HG02642 (cell line): ENCODE measurements around the gene MARK3.

ENCODE experiments used
- ATAC-seq: cut with Tn5 transposase; IDR thresholded peaks from one replicate; pipeline ENCODE4 v1.9.1; 2021; ENCODE audit warnings: mild to moderate bottlenecking; ENCODE audit not compliant: unreplicated experiment, poor library complexity

MARK3 gene

DNA sequence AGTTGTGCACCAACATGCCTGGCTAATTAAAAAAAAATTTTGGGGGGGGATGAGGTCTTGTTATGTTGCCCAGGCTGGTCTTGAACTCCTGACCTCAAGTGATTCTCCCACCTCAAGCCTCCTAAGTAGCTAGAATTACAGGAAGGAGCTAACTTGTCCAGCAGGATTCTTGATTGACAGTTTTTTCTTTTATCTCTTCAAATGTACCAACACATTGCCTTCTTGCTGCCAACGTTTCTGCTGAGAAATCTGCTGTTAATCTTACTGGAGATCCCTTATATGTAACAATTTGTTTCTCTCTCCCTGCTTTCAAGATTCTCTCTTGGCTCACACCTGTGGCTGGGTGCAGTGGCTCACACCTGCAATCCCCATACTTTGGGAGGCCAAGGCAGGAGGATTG is 22.4 kb upstream of the MARK3 start:
- ATAC-seq, result no peak

DNA sequence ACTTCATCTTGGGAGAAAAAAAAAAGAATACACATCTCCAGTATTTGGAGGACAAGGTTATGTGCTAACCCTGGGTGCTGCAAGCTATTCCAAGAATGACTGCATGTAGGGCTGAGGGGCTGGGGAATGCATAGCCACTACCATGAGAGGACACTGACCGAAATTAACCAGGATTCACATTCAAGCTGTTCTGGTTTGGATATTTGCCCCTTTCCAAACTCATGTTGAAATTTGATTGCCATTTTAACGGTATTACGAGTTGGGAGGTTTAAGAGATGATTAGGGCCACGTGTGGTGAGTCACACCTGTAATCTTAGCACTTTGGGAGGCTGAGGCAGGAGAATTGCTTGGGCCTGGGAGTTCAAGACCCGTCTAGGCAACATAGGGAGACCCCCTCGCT is 18.5 kb upstream of the MARK3 start:
- no peak for ATAC-seq

DNA sequence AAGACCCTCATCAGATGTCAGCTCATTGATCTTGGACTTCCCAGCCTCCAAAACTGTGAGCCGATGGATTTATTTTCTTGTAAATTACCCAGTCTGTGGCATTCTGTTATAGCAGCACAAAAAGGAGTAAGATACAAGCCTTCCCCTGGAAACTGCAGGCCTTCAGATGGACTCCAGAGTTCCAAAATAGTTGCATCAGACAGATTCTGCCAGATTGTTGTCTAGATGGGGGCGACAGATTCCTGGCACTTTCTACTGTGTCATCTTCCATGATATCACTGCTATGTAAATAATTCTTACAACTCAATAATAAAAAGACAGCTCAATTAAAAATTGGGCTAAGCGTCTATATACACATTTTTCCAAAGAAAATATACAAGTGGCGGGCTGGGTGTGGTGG is 17.2 kb upstream of the MARK3 start:
- ATAC-seq, result no peak

DNA sequence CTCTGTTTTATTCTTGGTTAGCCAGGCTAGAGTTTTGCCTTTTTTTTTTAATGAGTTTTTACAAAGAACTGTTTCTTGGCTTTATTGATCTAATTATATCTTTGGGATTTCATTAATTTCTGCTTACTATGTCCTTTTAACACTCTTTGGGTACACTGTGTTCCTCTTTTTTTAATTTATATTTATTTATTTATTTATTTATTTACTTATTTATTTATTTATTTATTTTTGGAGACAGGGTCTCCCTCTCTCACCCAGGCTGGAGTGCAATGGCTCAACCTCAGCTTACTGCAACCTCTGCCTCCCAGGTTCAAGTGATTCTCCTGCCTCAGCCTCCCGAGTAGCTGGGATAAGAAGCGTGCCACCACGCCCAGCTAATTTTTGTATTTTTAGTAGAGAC is 15.1 kb upstream of the MARK3 start:
- no peak for ATAC-seq

DNA sequence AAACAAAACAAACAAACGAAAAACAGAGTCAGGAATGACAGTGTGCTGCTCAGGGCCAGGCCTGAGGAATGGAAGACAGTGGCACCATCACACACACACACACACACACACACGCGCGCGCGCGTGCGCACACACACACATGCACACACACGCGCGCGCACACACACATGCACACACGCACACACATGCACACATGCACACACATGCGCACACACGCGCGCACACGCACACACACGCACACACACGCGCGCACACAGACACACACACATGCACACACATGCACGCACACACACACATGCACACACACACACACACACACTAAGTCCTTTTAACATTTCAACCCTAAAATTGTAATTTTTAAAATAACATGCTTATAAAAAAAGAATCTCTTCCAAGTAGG is 13.2 kb upstream of the MARK3 start:
- no peak for ATAC-seq

GRCh38 chr14:103372552-103373304 is 12.5 kb upstream of the MARK3 start:
- no peak for ATAC-seq

GRCh38 chr14:103374121-103374520 is 11.1 kb upstream of the MARK3 start:
- no peak for ATAC-seq

GRCh38 chr14:103377522-103378037 is 7.6 kb upstream of the MARK3 start:
- no peak for ATAC-seq

DNA sequence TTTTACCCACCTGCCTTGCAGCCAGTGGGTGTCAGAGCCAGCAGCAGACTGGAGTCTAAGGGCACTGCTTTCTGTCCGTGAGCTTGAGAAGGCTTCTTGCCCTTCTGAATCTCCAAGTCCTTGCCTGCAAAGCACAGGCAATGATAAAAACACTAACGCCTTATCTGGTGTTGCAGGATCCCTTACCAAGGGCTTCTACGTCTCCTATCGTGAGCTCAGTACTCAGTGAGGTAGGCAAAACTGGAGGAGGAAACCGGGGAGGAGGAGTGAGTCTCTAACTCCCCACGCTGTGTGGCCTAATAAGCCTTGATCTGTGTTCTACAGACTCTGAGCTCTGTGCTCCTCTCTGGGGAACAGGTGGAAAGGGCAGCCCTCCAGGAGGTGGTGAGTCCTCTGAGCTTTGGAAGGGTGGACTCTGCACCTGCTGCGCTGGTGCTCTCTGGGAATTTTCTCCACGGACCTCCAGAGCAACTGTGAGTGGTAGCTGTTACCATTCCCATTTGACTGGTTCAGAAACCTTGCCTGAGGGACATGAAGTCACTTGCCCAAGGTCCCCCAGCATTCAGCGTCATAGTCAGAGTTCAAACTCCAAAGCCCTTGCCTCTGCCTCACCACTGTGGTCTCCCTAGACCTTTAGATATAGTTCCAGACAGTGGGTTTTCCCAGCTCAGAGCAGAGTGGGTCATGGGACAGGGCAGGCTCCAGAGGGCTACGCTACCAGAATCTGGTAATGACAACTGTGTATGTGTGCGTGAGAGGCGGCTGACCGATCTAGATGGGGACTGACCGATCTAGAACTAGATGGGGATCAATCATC is 7.0 kb upstream of the MARK3 start:
- ATAC-seq, result no peak

GRCh38 chr14:103380719-103381377 is 4.4 kb upstream of the MARK3 start:
- ATAC-seq, result no peak

DNA sequence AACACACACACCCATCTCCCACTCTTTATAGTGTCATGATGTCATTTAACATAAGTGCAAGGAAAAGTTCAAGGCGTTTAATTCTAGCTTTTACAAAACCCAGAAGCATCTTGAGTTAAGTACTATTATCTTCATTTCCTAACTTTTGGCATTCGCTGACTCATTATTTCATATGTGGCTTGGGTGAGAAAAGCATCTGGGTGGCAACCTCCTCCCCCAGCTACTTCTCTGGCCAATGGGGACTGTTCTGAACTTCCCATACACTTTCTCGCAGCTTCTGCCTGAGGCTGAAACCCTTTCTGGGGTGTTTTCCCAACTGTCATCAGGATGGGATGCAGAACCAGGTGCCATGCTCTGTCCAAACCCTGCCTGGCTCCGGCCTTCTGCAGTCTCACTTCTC is 2.8 kb upstream of the MARK3 start:
- no peak for ATAC-seq

- ATAC-seq, result peak; percentile 13
These were observed 614 bp upstream of the MARK3 start for GRCh38 chr14:103384450-103385151.

DNA sequence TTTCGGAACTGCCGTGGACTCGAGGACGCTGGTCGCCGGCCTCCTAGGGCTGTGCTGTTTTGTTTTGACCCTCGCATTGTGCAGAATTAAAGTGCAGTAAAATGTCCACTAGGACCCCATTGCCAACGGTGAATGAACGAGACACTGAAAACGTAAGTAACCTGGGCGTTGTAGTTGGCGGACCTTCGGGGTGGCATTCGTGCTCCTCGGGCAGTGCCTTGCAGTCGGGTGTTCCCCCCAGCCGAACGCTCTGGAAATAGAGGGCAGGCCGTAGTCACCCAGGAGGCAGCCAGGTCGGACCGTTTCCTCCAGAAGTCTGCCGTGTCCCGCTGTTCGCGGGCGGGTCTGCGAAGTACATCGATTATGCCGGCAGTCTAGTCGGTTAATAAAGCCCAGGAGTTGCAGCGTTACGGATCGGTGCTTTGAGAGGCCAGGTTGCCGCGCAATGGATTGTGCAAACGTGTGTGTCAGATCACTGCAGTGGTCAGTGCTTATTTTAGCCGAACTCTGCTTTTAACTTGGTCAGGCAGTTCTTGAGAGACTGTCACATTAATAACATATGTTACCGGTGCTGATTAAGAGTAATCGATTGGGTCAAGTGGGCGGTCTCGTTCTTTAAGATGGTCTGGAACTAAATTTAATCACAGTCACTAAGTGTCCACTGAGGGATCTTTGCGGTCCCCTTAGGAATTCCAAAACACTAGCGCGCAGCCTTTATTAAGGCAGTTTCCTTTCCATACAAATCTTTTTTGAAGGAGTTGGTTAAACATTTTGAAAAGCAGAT is 906 bp downstream of the MARK3 start:
- peak; percentile 5 for ATAC-seq

DNA sequence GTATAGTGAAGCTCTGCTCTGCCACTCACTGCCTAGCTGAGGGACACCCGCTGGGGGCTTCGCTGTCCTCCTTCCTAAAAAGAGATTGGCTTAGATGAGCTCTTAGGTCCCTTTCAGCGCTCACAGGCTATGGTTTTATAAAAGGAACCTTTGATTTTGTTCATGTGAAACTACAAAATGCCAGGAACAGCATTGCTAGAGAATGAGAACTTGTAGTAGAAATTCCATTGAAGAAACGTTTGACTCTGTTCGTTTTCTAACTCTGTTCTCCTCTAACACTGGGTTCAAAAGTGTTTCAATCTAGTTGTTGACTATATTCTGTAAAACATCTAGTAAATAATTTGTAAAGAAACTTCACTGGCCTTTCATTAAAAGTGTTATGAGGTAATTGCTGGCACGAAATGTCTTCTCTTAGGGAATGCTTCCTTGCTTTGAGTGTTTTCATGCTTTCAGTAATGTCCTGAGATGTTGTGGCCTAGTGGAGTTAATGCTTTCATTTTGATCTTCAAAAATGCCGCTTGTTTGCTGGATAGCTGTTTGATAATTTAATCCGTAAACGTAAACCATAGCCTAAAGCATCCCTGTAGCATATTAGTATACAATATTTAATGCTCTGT is 1.6 kb downstream of the MARK3 start:
- ATAC-seq, result no peak

DNA sequence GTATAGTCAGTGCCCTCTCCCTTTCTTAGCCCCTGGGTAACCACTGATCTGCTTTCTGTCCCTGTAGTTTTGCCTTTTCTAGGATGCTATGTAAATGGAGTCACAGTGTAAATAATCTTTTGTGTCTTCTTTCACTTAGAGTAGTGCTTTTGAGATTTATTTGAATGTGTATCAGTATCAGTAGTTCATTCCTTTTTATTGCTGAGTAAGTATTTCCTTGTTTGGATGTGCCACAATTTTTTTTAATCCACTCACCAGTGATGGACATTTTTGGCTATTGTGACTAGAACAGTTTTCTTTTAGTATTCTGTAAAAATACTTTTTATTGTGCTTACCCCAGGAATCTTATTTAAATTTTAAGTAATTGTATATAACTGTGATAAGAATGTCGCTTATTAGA is 3.4 kb downstream of the MARK3 start:
- no peak for ATAC-seq

- ATAC-seq, result no peak
These were observed 5.4 kb downstream of the MARK3 start for GRCh38 chr14:103390605-103391004.

- ATAC-seq, result no peak
These were observed 5.8 kb downstream of the MARK3 start for GRCh38 chr14:103391048-103391447.

GRCh38 chr14:103392106-103392505 is 6.9 kb downstream of the MARK3 start:
- no peak for ATAC-seq

DNA sequence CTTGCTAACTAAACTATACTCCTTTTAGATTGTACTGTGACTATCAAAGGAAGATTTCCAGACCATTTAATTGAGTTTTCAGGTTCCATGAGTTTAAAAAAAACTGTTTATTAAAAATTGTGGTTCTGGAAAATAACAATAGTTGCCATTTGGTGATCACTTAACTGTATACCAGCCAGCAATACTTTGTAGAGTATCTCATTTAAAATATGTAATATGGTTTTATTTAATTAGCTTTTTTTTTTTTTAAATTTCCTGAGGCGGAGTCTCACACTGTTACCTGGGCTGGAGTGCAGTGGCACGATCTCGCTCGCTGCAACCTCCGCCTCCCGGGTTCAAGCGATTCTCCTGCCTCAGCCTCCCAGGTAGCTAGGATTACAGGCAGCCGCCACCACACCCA is 7.4 kb downstream of the MARK3 start:
- no peak for ATAC-seq
